HEK293 (cell line): ENCODE data around the gene KCNC1.

ENCODE experiments used
- CTCF ChIA-PET: fragments of 350-600 bp; formaldehyde crosslinking; extraction: SDS; loops from one replicate; lab custom pipeline; 2021; ENCODE audit warnings: antibody characterized with exemption; lab: Yijun Ruan, JAX
- POLR2A ChIA-PET: fragments of 300-600 bp; formaldehyde crosslinking; extraction: SDS; loops from one replicate; lab custom pipeline; 2020; ENCODE audit warnings: antibody characterized with exemption, inconsistent platforms; lab: Yijun Ruan, JAX
- H3K27ac ChIP-seq: fragments of 200-500 bp; sonication (Bioruptor generic); 2 replicates; pipeline ENCODE4 v1.5.1; 2014; ENCODE audit warnings: low read depth, low read length, control low read depth, inconsistent platforms; ENCODE audit errors: extremely low read depth
- H3K36me3 ChIP-seq, 2 experiments: fragments of 200-500 bp in 1 of 2; sonication (Bioruptor generic) in 1 of 2; 1 replicate in 1 of 2; 2 replicates in 1 of 2; pipeline ENCODE4 v1.5.1; 2014 to 2017; ENCODE audit warnings: inconsistent platforms in 2 of 2, low read length in 2 of 2; ENCODE audit not compliant: control insufficient read depth in 2 of 2, insufficient read depth in 1 of 2
- H3K4me1 ChIP-seq: fragments of 200-500 bp; sonication (Bioruptor generic); 2 replicates; pipeline ENCODE4 v1.5.1; 2014; ENCODE audit warnings: mild to moderate bottlenecking, low read length, inconsistent platforms; ENCODE audit not compliant: control insufficient read depth, insufficient read depth
- H3K4me3 ChIP-seq: 2 replicates; pipeline ENCODE4 v1.5.1; 2011; ENCODE audit warnings: low read depth, mild to moderate bottlenecking, control low read depth, low read length, moderate library complexity
- H3K9me3 ChIP-seq: fragments of 200-500 bp; sonication (Bioruptor generic); 2 replicates; pipeline ENCODE4 v1.5.1; 2014; ENCODE audit warnings: low read depth, low read length, inconsistent platforms; ENCODE audit not compliant: control insufficient read depth, insufficient read depth
- GLI2 ChIP-seq: fragments of 450-650 bp; formaldehyde crosslinking; IDR thresholded peaks from 2 replicates; pipeline ENCODE4; 2017; ENCODE audit warnings: missing biosample characterization, missing genetic modification characterization, low read depth, borderline replicate concordance
- HOXA7 ChIP-seq: sonication (generic); formaldehyde crosslinking; IDR thresholded peaks from 2 replicates; pipeline ENCODE4 v1.8.1; 2022; ENCODE audit warnings: missing genetic modification reagents, borderline replicate concordance
- OSR2 ChIP-seq: fragments of 450-650 bp; formaldehyde crosslinking; IDR thresholded peaks from 2 replicates; pipeline ENCODE4 v1.5.1; 2016; ENCODE audit warnings: missing biosample characterization, missing genetic modification characterization
- PRDM1 ChIP-seq: fragments of 450-650 bp; formaldehyde crosslinking; IDR thresholded peaks from 2 replicates; pipeline ENCODE4; 2016; ENCODE audit warnings: missing biosample characterization, missing genetic modification characterization
- TRIM28 ChIP-seq: IDR thresholded peaks from 2 replicates; pipeline ENCODE4 v1.6.1; 2011; ENCODE audit warnings: low read length, control low read depth, borderline replicate concordance
- YY2 ChIP-seq: fragments of 450-650 bp; formaldehyde crosslinking; IDR thresholded peaks from 2 replicates; pipeline ENCODE4 v1.5.1; 2016; ENCODE audit warnings: missing biosample characterization, missing genetic modification characterization
- ZBTB20 ChIP-seq: fragments of 450-650 bp; formaldehyde crosslinking; IDR thresholded peaks from 2 replicates; pipeline ENCODE4 v1.5.1; 2016; ENCODE audit warnings: missing biosample characterization, missing genetic modification characterization
- ZNF10 ChIP-seq: fragments of 450-650 bp; formaldehyde crosslinking; IDR thresholded peaks from 2 replicates; pipeline ENCODE4 v1.5.1; 2017; ENCODE audit warnings: missing biosample characterization, missing genetic modification characterization
- ZNF140 ChIP-seq: fragments of 450-650 bp; formaldehyde crosslinking; IDR thresholded peaks from 2 replicates; pipeline ENCODE4 v1.5.1; 2016; ENCODE audit warnings: missing biosample characterization, missing genetic modification characterization
- ZNF155 ChIP-seq: fragments of 450-650 bp; formaldehyde crosslinking; IDR thresholded peaks from 2 replicates; pipeline ENCODE4 v1.5.1; 2016; ENCODE audit warnings: missing biosample characterization, missing genetic modification characterization
- ZNF341 ChIP-seq: fragments of 450-650 bp; formaldehyde crosslinking; IDR thresholded peaks from 2 replicates; pipeline ENCODE4; 2016; ENCODE audit warnings: low read depth, missing biosample characterization, missing genetic modification characterization
- ZNF473 ChIP-seq: fragments of 450-650 bp; formaldehyde crosslinking; IDR thresholded peaks from 2 replicates; pipeline ENCODE4 v1.5.1; 2017; ENCODE audit warnings: missing biosample characterization, missing genetic modification characterization
- ZNF514 ChIP-seq: fragments of 450-650 bp; formaldehyde crosslinking; IDR thresholded peaks from 2 replicates; pipeline ENCODE4 v1.5.1; 2016; ENCODE audit warnings: missing biosample characterization, missing genetic modification characterization
- ZNF544 ChIP-seq: fragments of 450-650 bp; formaldehyde crosslinking; IDR thresholded peaks from 2 replicates; pipeline ENCODE4 v1.5.0; 2017; ENCODE audit warnings: missing biosample characterization, missing genetic modification characterization
- ZNF600 ChIP-seq: fragments of 450-650 bp; formaldehyde crosslinking; IDR thresholded peaks from 2 replicates; pipeline ENCODE4 v1.5.1; 2016; ENCODE audit warnings: missing biosample characterization, missing genetic modification characterization
- ZNF610 ChIP-seq: fragments of 450-650 bp; formaldehyde crosslinking; IDR thresholded peaks from 2 replicates; pipeline ENCODE4 v1.5.1; 2016; ENCODE audit warnings: missing biosample characterization, missing genetic modification characterization, borderline replicate concordance
- ZXDB ChIP-seq: fragments of 450-650 bp; formaldehyde crosslinking; IDR thresholded peaks from 2 replicates; pipeline ENCODE4 v1.5.1; 2016; ENCODE audit warnings: missing biosample characterization, missing genetic modification characterization
- TF ChIP-seq, protein P1 (sequence below): fragments of 450-650 bp; formaldehyde crosslinking; IDR thresholded peaks from 2 replicates; pipeline ENCODE4 v1.5.1; 2017; ENCODE audit warnings: missing biosample characterization, missing genetic modification characterization
- TF ChIP-seq, protein P2 (sequence below): fragments of 450-650 bp; formaldehyde crosslinking; IDR thresholded peaks from 2 replicates; pipeline ENCODE4 v1.5.1; 2016; ENCODE audit warnings: missing biosample characterization, missing genetic modification characterization
- TF ChIP-seq, protein P3 (sequence below): fragments of 450-650 bp; formaldehyde crosslinking; IDR thresholded peaks from 2 replicates; pipeline ENCODE4 v1.5.1; 2016; ENCODE audit warnings: missing biosample characterization, missing genetic modification characterization
- TF ChIP-seq, protein P4 (sequence below): fragments of 450-650 bp; formaldehyde crosslinking; IDR thresholded peaks from 2 replicates; pipeline ENCODE4 v1.5.1; 2016; ENCODE audit warnings: missing biosample characterization, missing genetic modification characterization
- TF ChIP-seq, protein P5 (sequence below): fragments of 450-650 bp; formaldehyde crosslinking; IDR thresholded peaks from 2 replicates; pipeline ENCODE4 v1.5.1; 2016; ENCODE audit warnings: missing biosample characterization, missing genetic modification characterization, low read depth
- TF ChIP-seq, protein P6 (sequence below): fragments of 450-650 bp; formaldehyde crosslinking; IDR thresholded peaks from 2 replicates; pipeline ENCODE4 v1.5.1; 2016; ENCODE audit warnings: missing biosample characterization, missing genetic modification characterization

The KCNC1 gene

DNA sequence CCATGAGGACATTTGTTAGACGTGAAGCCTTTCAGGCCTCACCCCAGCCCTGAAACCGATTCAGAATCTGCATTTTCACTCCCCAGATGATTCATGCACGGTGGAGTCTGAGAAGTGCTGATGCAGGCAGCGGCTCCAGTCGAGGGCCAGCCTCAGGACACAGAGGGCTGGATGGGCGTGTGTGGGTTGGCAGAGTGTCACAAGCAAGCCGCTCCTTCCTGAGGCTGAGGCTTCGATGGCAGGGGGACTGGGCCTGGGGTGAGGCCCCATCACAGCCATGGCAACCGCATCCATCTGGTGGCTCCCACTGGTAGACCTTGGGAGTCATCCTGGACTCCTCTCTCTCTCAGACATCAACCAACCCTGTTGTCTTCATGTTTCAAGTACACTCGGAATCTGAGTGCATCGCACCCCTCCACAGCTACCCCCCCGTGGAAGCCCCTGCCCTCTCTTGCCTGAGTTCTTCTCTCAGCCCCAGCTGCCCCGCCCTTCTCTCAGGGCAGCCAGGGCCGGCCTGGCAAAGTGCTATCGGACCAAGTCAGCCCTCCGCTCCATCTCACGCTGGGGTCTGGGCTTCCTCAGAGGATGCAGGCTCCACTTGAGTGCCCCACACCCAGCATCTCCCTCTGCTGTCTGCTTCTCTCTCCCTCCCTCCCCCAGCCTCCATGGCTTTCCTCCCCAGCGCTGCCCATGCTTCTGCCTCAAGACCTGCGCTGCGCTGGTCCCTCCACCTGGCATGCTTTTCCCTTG, 10.6 kb downstream of the KCNC1 start (continued):
- TF ChIP-seq ZNF10 (tag by site-specific recombination) (no peak), ZNF610 (tag by site-specific recombination) (no peak), ZNF600 (tag by site-specific recombination) (no peak), GLI2 (tag by site-specific recombination) (no peak)
- TF ChIP-seq, protein P1, sequence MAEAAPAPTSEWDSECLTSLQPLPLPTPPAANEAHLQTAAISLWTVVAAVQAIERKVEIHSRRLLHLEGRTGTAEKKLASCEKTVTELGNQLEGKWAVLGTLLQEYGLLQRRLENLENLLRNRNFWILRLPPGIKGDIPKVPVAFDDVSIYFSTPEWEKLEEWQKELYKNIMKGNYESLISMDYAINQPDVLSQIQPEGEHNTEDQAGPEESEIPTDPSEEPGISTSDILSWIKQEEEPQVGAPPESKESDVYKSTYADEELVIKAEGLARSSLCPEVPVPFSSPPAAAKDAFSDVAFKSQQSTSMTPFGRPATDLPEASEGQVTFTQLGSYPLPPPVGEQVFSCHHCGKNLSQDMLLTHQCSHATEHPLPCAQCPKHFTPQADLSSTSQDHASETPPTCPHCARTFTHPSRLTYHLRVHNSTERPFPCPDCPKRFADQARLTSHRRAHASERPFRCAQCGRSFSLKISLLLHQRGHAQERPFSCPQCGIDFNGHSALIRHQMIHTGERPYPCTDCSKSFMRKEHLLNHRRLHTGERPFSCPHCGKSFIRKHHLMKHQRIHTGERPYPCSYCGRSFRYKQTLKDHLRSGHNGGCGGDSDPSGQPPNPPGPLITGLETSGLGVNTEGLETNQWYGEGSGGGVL, result no peak
- TF ChIP-seq, protein P2, sequence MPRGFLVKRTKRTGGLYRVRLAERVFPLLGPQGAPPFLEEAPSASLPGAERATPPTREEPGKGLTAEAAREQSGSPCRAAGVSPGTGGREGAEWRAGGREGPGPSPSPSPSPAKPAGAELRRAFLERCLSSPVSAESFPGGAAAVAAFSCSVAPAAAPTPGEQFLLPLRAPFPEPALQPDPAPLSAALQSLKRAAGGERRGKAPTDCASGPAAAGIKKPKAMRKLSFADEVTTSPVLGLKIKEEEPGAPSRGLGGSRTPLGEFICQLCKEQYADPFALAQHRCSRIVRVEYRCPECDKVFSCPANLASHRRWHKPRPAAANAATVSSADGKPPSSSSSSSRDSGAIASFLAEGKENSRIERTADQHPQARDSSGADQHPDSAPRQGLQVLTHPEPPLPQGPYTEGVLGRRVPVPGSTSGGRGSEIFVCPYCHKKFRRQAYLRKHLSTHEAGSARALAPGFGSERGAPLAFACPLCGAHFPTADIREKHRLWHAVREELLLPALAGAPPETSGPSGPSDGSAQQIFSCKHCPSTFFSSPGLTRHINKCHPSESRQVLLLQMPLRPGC (tag by site-specific recombination), result no peak

DNA sequence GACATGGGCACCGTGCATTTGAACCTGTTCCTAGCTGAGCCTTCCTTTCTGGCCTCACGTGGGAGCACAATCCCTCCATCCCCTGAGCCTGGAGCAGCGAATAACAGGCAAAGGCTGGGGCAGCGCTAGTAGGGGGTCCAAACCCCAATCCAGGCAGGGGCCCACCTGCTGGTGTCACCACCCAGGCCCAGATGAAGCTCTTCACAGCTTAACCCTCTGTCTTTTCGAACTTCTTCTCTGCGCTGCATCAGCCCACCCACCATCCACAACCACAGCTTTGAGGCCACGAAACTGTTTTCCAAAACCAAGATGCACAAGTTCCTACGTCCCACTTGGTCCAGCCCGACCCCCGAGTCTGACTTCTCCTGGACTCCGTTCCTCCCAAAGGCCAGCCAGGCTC, 11.5 kb downstream of the KCNC1 start:
- H3K27ac ChIP-seq, result no peak overlapping the region
- POLR2A ChIA-PET, result no interaction called here

DNA sequence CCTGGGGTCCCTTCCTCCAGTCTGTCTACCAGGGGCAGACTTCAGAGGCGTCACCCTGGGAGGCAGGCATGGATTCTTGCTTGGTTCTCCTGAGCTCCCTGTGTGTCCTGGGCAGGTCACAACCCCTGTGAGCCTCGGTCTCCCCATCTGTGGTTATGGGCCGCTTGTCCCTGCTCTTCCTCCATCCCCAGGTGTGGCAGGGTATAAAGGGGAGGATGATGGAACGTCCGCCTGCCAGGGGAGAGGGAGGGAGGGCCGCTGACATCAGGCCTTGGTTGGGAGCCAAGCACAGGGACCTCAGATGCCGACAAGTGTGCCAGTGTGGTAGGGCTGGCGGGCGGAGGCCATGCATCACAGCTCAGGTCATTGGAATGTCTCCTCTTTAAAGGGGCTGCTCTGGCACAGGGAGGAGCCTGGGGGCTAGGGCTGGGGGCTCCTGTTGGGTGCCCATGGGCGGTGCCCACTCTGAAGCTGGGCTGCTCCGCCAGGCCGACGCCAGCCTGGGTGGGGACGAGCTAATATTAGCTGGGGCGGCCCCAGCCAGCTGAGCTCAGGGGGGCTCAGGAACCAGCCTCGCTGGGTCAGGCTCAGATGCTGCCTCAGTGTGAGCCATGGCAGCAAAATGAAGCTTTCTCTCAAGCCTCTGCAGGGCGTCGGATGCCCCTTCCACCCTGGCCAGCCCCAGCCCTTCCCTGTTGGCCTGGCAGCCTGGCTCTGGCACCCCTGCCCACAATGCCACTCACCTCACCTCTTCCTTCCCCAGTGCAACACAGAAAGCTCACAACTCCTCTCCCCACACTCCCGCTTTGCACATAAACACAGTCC, 12.8 kb downstream of the KCNC1 start:
- ChIA-PET POLR2A (no interaction called here), CTCF (interaction anchor here (0.5 to 4.6 kb wide), 4 partner anchors 16 to 503 kb away, joined by 4 to 28 read pairs (median 12); no protein-coding TSS in a partner anchor)
- Histone ChIP-seq H3K9me3 (no peaks in the 10 kb centered on the region), H3K36me3 (no peaks in the 10 kb centered on the region), H3K4me1 (no peaks in the 10 kb centered on the region), H3K4me3 (no peak overlapping the region), H3K27ac (no peak overlapping the region)
- TF ChIP-seq ZNF155 (tag by site-specific recombination) (no peak), HOXA7 (CRISPR knock-in tag) (no peak), OSR2 (tag by site-specific recombination) (no peak), TRIM28 (no peak), PRDM1 (tag by site-specific recombination) (no peak), ZNF473 (no peak), ZBTB20 (tag by site-specific recombination) (no peak), YY2 (tag by site-specific recombination) (no peak), ZNF140 (no peak)
- TF ChIP-seq, protein P3, sequence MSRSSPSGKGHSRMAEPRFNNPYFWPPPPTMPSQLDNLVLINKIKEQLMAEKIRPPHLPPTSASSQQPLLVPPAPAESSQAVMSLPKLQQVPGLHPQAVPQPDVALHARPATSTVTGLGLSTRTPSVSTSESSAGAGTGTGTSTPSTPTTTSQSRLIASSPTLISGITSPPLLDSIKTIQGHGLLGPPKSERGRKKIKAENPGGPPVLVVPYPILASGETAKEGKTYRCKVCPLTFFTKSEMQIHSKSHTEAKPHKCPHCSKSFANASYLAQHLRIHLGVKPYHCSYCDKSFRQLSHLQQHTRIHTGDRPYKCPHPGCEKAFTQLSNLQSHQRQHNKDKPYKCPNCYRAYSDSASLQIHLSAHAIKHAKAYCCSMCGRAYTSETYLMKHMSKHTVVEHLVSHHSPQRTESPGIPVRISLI, result no peak
- TF ChIP-seq, protein P4, sequence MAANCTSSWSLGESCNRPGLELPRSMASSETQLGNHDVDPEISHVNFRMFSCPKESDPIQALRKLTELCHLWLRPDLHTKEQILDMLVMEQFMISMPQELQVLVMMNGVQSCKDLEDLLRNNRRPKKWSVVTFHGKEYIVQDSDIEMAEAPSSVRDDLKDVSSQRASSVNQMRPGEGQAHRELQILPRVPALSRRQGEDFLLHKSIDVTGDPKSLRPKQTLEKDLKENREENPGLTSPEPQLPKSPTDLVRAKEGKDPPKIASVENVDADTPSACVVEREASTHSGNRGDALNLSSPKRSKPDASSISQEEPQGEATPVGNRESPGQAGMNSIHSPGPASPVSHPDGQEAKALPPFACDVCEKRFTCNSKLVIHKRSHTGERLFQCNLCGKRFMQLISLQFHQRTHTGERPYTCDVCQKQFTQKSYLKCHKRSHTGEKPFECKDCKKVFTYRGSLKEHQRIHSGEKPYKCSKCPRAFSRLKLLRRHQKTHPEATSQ (tag by site-specific recombination), result no peak
- TF ChIP-seq, protein P5, sequence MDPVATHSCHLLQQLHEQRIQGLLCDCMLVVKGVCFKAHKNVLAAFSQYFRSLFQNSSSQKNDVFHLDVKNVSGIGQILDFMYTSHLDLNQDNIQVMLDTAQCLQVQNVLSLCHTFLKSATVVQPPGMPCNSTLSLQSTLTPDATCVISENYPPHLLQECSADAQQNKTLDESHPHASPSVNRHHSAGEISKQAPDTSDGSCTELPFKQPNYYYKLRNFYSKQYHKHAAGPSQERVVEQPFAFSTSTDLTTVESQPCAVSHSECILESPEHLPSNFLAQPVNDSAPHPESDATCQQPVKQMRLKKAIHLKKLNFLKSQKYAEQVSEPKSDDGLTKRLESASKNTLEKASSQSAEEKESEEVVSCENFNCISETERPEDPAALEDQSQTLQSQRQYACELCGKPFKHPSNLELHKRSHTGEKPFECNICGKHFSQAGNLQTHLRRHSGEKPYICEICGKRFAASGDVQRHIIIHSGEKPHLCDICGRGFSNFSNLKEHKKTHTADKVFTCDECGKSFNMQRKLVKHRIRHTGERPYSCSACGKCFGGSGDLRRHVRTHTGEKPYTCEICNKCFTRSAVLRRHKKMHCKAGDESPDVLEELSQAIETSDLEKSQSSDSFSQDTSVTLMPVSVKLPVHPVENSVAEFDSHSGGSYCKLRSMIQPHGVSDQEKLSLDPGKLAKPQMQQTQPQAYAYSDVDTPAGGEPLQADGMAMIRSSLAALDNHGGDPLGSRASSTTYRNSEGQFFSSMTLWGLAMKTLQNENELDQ (tag by site-specific recombination), result no peak
- TF ChIP-seq, protein P6, sequence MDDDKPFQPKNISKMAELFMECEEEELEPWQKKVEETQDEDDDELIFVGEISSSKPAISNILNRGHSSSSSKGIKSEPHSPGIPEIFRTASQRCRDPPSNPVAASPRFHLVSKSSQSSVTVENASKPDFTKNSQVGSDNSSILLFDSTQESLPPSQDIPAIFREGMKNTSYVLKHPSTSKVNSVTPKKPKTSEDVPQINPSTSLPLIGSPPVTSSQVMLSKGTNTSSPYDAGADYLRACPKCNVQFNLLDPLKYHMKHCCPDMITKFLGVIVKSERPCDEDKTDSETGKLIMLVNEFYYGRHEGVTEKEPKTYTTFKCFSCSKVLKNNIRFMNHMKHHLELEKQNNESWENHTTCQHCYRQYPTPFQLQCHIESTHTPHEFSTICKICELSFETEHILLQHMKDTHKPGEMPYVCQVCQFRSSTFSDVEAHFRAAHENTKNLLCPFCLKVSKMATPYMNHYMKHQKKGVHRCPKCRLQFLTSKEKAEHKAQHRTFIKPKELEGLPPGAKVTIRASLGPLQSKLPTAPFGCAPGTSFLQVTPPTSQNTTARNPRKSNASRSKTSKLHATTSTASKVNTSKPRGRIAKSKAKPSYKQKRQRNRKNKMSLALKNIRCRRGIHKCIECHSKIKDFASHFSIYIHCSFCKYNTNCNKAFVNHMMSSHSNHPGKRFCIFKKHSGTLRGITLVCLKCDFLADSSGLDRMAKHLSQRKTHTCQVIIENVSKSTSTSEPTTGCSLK (tag by site-specific recombination), result no peak

More for the DNA sequence above, 11.5 kb downstream of the KCNC1 start:
- H3K4me3 ChIP-seq, result no peak overlapping the region
- no peaks in the 10 kb centered on the region for H3K9me3 ChIP-seq
- no peak for TF ChIP-seq ZXDB
- no peak for TF ChIP-seq ZNF514
- no peak for TF ChIP-seq ZBTB20 (tag by site-specific recombination)
- no peak for TF ChIP-seq ZNF341 (tag by site-specific recombination)
- no peak for TF ChIP-seq ZNF544 (tag by site-specific recombination)
- CTCF ChIA-PET, result interaction anchor here (2.0 to 4.6 kb wide), 2 partner anchors 15 to 227 kb away, joined by 19 to 28 read pairs; no protein-coding TSS in a partner anchor
- no peaks in the 10 kb centered on the region for H3K4me1 ChIP-seq
- no peaks in the 10 kb centered on the region for H3K36me3 ChIP-seq
